GM12878 (cell line): ENCODE results near the gene AP5B1. TPM values are rescaled to one million over a fixed set of nuclear protein-coding genes. Genes with fewer than 3 reads are reported as not detected.

Source experiments
- ASH2L ChIP-seq: fragments of 300-600, 200-600 bp; sonication (generic); IDR thresholded peaks from 2 replicates; pipeline ENCODE4 v1.6.1; 2017; ENCODE audit warnings: low read depth, mild to moderate bottlenecking, borderline replicate concordance
- BHLHE40 ChIP-seq, 2 experiments: fragments of 450-650 bp in 1 of 2; IDR thresholded peaks; 2 replicates each; pipeline ENCODE4 v1.6.1; 2011 to 2017; ENCODE audit warnings: low read depth in 2 of 2, borderline replicate concordance in 1 of 2, improper control_type of control experiment in 1 of 2, low read length in 1 of 2, mild to moderate bottlenecking in 1 of 2
- CHD2 ChIP-seq: IDR thresholded peaks from 2 replicates; pipeline ENCODE4 v1.6.1; 2011; ENCODE audit warnings: low read depth, low read length, improper control_type of control experiment, borderline replicate concordance
- IKZF2 ChIP-seq, 2 experiments: fragments of 450-650 bp; IDR thresholded peaks; 2 replicates each; pipeline ENCODE4 v1.6.1; 2017; ENCODE audit warnings: mild to moderate bottlenecking in 2 of 2, moderate library complexity in 2 of 2
- NFXL1 ChIP-seq: fragments of 450-650 bp; IDR thresholded peaks from 2 replicates; pipeline ENCODE4 v1.6.1; 2017; ENCODE audit warnings: antibody characterized with exemption, mild to moderate bottlenecking, borderline replicate concordance
- NR2F1 ChIP-seq: fragments of 450-650 bp; conservative IDR thresholded peaks from 2 replicates; pipeline ENCODE4 v1.6.1; 2017; ENCODE audit warnings: mild to moderate bottlenecking
- SPI1 ChIP-seq: IDR thresholded peaks from 2 replicates; pipeline ENCODE4 v1.6.1; 2011; ENCODE audit warnings: low read depth, mild to moderate bottlenecking, low read length, moderate library complexity, borderline replicate concordance; ENCODE audit not compliant: insufficient read depth
- TAF1 ChIP-seq: IDR thresholded peaks from 2 replicates; pipeline ENCODE4 v1.6.1; 2011; ENCODE audit warnings: mild to moderate bottlenecking, low read depth, low read length, borderline replicate concordance
- ZNF24 ChIP-seq: fragments of 450-650 bp; IDR thresholded peaks from 2 replicates; pipeline ENCODE4 v1.6.1; 2017; ENCODE audit warnings: antibody characterized with exemption, mild to moderate bottlenecking
- polyA plus RNA-seq, 11 experiments: library from polyadenylated mRNA; depleted of rRNA in 4 of 11; unstranded in 6 of 11; stranded (reverse) in 5 of 11; fragments of >200 nt; fragmentation: Nextera tagmentation in 4 of 11; fragmentation: Illumina TruSeq in 1 of 11; extraction: Ambion mirVana in 4 of 11; extraction: Trizol in 1 of 11; gene quantifications; 1 replicate in 1 of 11; 2 replicates in 10 of 11; pipeline versions ENCODE4 v1.2.1 to v1.2.3, GENCODE V29; 2011 to 2016; ENCODE audit warnings: inconsistent platforms in 2 of 11, missing spikeins in 2 of 11, low read depth in 1 of 11
- total RNA-seq, 4 experiments: library from RNA; depleted of rRNA in 3 of 4; stranded (reverse); fragments of >200 nt in 3 of 4; fragmentation: Illumina TruSeq in 1 of 4; extraction: Trizol in 1 of 4; gene quantifications; 2 replicates each; pipeline versions ENCODE4 v1.2.1 to v1.2.3, GENCODE V29; 2013 to 2021
- TF ChIP-seq, protein P1 (sequence below): fragments of 150-350 bp; IDR thresholded peaks from 2 replicates; pipeline ENCODE4 v1.6.1; 2016; ENCODE audit warnings: low read depth, low read length

AP5B1 gene
- total and polyA plus RNA-seq, 10 of the 15 experiments (the other 5 are each of a cell fraction or from before 2014, with no cell fraction given): 0.47 to 13.1 (median 4.8) TPM

DNA sequence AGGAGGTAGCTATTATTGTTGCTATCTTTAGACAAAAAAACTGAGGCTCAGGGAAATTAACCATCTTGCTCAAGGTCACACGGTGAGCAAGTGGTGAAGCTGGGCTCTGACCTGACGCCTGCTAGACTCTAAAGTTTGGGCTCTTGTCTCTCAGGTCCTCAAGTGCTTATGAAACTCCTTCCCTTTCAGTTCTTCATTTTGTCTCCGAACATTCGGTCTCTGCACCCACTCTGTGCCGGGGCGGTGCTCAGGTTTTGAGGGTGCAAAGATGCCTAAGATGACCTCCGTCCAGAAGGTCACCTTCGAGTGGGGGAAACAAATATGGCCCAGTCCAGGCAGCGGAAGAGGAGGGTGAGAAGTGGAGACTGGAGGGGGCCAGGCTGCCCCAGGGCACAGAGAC lies 22.1 kb upstream of the AP5B1 start (continued):
- TF ChIP-seq ZNF24: 0 out of 2 replicates have a peak, but pooled peaks have one; percentile 31
- TF ChIP-seq SPI1: peak; percentile 96
- TF ChIP-seq TAF1: 0 out of 2 replicates have a peak, but pooled peaks have one; percentile 25
- TF ChIP-seq IKZF2 (IDR thresholded peaks at IDR 0.05): peak; percentile 63 to 67; a peak in 2 of 4 replicates
- TF ChIP-seq BHLHE40 (IDR thresholded peaks at IDR 0.05; ENCODE audit: borderline replicate concordance in 1 of 2, low read depth in 2 of 2, low read length in 1 of 2): peak; percentile 27 to 33; a peak in 2 of 4 replicates
- TF ChIP-seq, protein P1, sequence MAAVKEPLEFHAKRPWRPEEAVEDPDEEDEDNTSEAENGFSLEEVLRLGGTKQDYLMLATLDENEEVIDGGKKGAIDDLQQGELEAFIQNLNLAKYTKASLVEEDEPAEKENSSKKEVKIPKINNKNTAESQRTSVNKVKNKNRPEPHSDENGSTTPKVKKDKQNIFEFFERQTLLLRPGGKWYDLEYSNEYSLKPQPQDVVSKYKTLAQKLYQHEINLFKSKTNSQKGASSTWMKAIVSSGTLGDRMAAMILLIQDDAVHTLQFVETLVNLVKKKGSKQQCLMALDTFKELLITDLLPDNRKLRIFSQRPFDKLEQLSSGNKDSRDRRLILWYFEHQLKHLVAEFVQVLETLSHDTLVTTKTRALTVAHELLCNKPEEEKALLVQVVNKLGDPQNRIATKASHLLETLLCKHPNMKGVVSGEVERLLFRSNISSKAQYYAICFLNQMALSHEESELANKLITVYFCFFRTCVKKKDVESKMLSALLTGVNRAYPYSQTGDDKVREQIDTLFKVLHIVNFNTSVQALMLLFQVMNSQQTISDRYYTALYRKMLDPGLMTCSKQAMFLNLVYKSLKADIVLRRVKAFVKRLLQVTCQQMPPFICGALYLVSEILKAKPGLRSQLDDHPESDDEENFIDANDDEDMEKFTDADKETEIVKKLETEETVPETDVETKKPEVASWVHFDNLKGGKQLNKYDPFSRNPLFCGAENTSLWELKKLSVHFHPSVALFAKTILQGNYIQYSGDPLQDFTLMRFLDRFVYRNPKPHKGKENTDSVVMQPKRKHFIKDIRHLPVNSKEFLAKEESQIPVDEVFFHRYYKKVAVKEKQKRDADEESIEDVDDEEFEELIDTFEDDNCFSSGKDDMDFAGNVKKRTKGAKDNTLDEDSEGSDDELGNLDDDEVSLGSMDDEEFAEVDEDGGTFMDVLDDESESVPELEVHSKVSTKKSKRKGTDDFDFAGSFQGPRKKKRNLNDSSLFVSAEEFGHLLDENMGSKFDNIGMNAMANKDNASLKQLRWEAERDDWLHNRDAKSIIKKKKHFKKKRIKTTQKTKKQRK: no peak
- TF ChIP-seq NFXL1: no peak
- no peak for TF ChIP-seq ASH2L
- peak; percentile 95 for TF ChIP-seq NR2F1
- peak; percentile 21; the same call in 1 of the 2 replicates for TF ChIP-seq CHD2
